ENCODE measurements around the gene SFXN3. TPM values are rescaled to one million over a fixed set of nuclear protein-coding genes. Genes with fewer than 3 reads are reported as not detected.

Gene SFXN3
- total RNA-seq, 2 experiments from 2014 or later, result 28.8 to 29.6 TPM

DNA sequence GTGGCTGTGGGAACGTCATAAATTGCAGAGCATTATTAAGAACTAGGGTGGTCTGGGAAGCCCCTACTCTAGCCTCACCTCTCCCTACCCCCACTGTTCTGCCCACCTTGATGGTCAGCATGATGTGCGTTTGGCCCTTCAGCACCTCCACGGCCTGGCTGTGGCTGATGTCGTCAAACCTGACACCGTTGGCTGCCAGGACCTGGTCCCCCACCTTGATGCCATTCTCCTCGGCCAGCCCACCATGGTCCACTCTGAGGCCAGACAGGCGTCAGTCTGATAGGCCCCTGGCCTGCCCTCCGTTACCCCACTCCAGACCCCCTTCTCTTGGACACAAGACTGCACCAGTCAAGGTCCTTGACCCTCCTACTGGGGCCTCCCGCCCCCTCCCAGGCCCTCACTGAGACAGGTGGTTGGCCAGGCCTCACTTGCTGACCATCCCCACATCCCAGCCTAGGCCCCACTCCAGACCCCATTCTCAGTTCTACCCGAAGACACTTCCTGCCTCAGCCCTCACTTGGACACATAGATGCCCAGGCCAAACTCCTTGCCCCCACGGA, 9.3 kb upstream of the SFXN3 start:
- H3K9me3 Mint-ChIP-seq, result no peaks in the 10 kb centered on the region
- ATAC-seq (no peak), DNase-seq (no peak)
- intact Hi-C loops (cut with micrococcal nuclease), result no loop called here
- no peak for TF ChIP-seq CTCF (IDR thresholded peaks at IDR 0.05)
- peaks cover 7% of the 10 kb centered on the region for H3K4me1 Mint-ChIP-seq (ENCODE audit: low read depth)
- CTCF ChIA-PET, result interaction anchor here (2.0 kb wide), 1 partner anchor 45 kb away, joined by 5 read pairs; no protein-coding TSS in a partner anchor
- POLR2A ChIA-PET, result interaction anchor here (0.7 kb wide), 1 partner anchor 8 kb away, joined by 3 read pairs; no protein-coding TSS in a partner anchor
- peaks cover 26% of the 10 kb centered on the region for H3K27me3 Mint-ChIP-seq
- no peaks in the 10 kb centered on the region for H3K36me3 Mint-ChIP-seq (ENCODE audit: low read depth)
- no peak overlapping the region for H3K4me3 Mint-ChIP-seq
- H3K27ac Mint-ChIP-seq, result no peak overlapping the region

GRCh38 chr10:101022967-101023705, 7.9 kb upstream of the SFXN3 start:
- H3K9me3 Mint-ChIP-seq, result no peaks in the 10 kb centered on the region
- ATAC-seq (no peak), DNase-seq (no peak)
- no peak overlapping the region for H3K27ac Mint-ChIP-seq
- ChIA-PET CTCF (interaction anchor here (2.0 to 9.8 kb wide), 2 partner anchors 6 to 44 kb away, joined by 5 to 147 read pairs; no protein-coding TSS in a partner anchor), POLR2A (no interaction called here)
- intact Hi-C loops (cut with micrococcal nuclease), result no loop called here
- no peaks in the 10 kb centered on the region for H3K36me3 Mint-ChIP-seq (ENCODE audit: low read depth)
- peaks cover 20% of the 10 kb centered on the region for H3K27me3 Mint-ChIP-seq
- no peak for TF ChIP-seq CTCF (IDR thresholded peaks at IDR 0.05)
- H3K4me3 Mint-ChIP-seq, result no peak overlapping the region
- peaks cover 7% of the 10 kb centered on the region for H3K4me1 Mint-ChIP-seq (ENCODE audit: low read depth)

DNA sequence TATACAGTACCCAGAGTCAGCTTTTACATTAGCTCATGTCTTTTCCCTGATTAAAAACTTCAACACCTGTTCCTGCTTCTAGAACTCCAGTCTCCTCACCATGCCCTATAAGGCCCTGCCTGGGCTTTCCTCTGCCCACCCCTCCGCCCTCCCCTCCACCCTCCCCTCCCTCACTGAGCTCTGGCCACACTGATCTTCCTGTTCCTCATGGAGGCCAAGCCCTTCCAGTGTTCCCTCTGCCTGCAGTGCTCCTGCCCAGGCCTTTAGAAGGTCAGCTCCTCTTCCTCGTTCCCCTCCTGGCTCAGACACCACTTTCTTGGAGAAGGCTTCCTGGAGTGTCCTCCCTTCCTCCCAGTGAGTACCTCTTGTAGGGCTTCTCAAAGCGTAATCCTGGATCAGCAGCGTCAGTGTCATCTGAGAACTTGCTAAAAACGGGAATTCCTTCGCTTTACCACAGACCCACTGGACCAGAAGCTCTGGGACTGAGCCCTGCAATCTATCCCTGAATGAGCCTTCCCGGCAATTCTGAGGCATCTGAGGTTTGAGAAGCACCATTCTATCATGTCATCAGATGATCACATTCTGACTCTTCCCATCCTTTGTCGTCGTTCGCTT, 3.8 kb upstream of the SFXN3 start:
- no peak for TF ChIP-seq CTCF (IDR thresholded peaks at IDR 0.05)
- POLR2A ChIA-PET, result no interaction called here

GRCh38 chr10:101028446-101029337, 2.3 kb upstream of the SFXN3 start:
- intact Hi-C loops (cut with micrococcal nuclease), result no loop called here
- Mint-ChIP-seq H3K9me3 (no peaks in the 10 kb centered on the region), H3K4me1 (ENCODE audit: low read depth) (peaks cover 10% of the 10 kb centered on the region), H3K4me3 (no peak overlapping the region), H3K27me3 (peaks cover 6% of the 10 kb centered on the region), H3K27ac (no peak overlapping the region), H3K36me3 (ENCODE audit: low read depth) (no peaks in the 10 kb centered on the region)
- POLR2A ChIA-PET, result interaction anchor here (3.1 to 4.9 kb wide), 2 partner anchors 13 to 17 kb away, joined by 8 to 30 read pairs; no protein-coding TSS in a partner anchor
- no peak for ATAC-seq
- no peak for DNase-seq
- no peak for TF ChIP-seq CTCF (IDR thresholded peaks at IDR 0.05)
- CTCF ChIA-PET, result interaction anchor here (1.1 to 9.8 kb wide), 7 partner anchors 9 to 33 kb away, joined by 3 to 147 read pairs (median 4); partner anchors contain the start of gene KAZALD1

More for the DNA sequence above, 3.8 kb upstream of the SFXN3 start:
- CTCF ChIA-PET, result interaction anchor here (0.9 to 9.8 kb wide), 9 partner anchors 10 to 187 kb away, joined by 3 to 147 read pairs (median 4); no protein-coding TSS in a partner anchor
- ATAC-seq (no peak), DNase-seq (no peak)
- Mint-ChIP-seq H3K27ac (no peak overlapping the region), H3K36me3 (ENCODE audit: low read depth) (no peaks in the 10 kb centered on the region), H3K27me3 (peaks cover 6% of the 10 kb centered on the region), H3K9me3 (no peaks in the 10 kb centered on the region), H3K4me1 (ENCODE audit: low read depth) (no peaks in the 10 kb centered on the region), H3K4me3 (no peak overlapping the region)
- intact Hi-C loops (cut with micrococcal nuclease), result no loop called here
